ENCODE results near the gene ZIC5. TPM values are rescaled to one million over a fixed set of nuclear protein-coding genes. Genes with fewer than 3 reads are reported as not detected.

ZIC5 gene
- total RNA-seq, 4 donors from 2014 or later: not detected

GRCh38 chr13:99980201-99980823 is 8.7 kb upstream of the ZIC5 start:
- DNase-seq: no peak
- peak overlapping the region; percentile 50 to 72 (median 54) for H3K4me3 ChIP-seq
- H3K27me3 ChIP-seq: peaks cover 56 to 100% (median 78%) of the 10 kb centered on the region in 4 donors
- TF ChIP-seq CTCF (IDR thresholded peaks at IDR 0.05) (no peak), POLR2A (IDR thresholded peaks at IDR 0.05) (no peak)
- no peaks in the 10 kb centered on the region for H3K36me3 ChIP-seq
- H3K27ac ChIP-seq: no peak overlapping the region
- peaks cover 20 to 75% (median 34%) of the 10 kb centered on the region in 3 donors for H3K4me1 ChIP-seq
- 0% methylated on average over 3 of the region's 76 CpGs; no CpG with 5 or more reads in 1 of the 2 donors for WGBS, 2 donors
- intact Hi-C loops (cut with DNase I): no loop called here
- H3K9me3 ChIP-seq: no peaks in the 10 kb centered on the region

DNA sequence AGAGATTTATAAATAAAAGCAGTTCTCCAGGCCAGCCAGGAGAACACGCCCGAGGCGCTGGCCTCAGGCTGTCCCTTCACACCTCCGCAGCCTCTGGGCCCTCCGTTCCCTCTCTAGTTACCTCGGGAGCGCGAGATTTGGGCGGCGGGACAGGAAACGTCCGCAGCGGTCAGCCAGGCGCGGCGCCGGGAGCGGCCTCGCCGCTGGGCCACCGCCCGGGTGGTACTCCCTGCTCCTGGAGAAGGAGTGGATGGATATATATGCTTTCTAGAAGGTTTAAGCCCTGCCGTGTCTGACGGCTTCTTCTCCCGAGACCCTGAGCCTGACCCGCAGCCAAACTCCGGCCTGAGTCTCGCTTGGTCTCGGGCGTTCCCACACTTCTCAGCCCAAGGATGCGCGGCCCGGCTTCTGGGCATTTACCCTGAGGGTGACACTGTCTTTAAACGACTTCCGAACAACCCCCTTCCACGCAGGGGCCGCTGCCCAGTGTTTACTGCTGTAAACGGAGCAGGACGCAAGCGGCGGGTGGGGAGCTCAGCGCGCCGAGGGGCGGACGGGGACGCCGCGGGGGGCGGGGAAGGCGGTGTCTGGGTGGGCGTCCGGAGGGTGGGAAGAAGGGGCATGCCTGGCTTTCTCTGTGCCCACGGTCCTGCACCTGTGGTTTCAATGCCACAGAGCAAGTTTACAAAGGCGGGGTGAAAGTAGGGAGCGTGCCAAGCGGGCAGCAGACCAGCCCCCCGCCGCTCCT is 8.1 kb upstream of the ZIC5 start:
- Histone ChIP-seq H3K4me3 (peak overlapping the region; percentile 50 to 72 (median 54)), H3K27ac (no peak overlapping the region), H3K27me3 (peaks cover 53 to 100% (median 78%) of the 10 kb centered on the region in 4 donors), H3K9me3 (no peaks in the 10 kb centered on the region), H3K4me1 (peaks cover 20 to 68% (median 34%) of the 10 kb centered on the region in 3 donors), H3K36me3 (no peaks in the 10 kb centered on the region)
- no peak for TF ChIP-seq POLR2A (IDR thresholded peaks at IDR 0.05)
- TF ChIP-seq CTCF (IDR thresholded peaks at IDR 0.05): no peak
- intact Hi-C loops (cut with DNase I): no loop called here
- 6 to 10% methylated on average over 4 to 6 of the region's 59 CpGs for WGBS, 2 donors
- no peak for DNase-seq

DNA sequence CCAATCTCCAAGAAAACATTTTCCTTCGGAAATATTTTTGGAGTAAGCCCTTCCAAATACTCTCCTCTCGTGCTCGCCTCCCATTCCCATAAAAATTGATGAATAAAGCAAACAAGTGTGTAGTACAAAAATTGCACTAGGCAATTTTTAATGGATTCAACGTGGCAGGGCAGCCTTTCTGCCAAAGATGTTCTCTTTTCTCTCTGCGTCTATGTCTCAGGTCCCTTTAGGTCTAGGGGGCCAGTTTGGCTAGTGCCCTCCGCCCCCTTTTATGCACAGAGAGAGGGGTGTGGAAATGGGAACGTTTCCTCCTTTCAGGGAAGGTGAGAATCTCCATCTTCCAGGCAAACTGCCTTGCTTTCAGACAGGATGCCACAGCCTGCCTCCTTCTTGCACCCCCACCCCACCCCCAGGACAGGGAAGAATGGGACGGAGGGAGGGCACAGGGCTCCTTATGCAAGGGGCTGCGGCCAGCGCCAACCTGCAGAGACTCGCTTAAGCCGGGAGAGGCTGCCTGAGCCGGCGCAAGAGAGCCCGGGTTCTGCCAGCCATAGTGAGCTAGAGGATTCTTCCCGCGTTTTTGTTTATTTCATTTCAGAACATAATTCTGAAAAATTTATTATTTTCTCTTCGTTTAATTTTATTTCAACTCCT is 7.4 kb upstream of the ZIC5 start:
- intact Hi-C loops (cut with DNase I): no loop called here

DNA sequence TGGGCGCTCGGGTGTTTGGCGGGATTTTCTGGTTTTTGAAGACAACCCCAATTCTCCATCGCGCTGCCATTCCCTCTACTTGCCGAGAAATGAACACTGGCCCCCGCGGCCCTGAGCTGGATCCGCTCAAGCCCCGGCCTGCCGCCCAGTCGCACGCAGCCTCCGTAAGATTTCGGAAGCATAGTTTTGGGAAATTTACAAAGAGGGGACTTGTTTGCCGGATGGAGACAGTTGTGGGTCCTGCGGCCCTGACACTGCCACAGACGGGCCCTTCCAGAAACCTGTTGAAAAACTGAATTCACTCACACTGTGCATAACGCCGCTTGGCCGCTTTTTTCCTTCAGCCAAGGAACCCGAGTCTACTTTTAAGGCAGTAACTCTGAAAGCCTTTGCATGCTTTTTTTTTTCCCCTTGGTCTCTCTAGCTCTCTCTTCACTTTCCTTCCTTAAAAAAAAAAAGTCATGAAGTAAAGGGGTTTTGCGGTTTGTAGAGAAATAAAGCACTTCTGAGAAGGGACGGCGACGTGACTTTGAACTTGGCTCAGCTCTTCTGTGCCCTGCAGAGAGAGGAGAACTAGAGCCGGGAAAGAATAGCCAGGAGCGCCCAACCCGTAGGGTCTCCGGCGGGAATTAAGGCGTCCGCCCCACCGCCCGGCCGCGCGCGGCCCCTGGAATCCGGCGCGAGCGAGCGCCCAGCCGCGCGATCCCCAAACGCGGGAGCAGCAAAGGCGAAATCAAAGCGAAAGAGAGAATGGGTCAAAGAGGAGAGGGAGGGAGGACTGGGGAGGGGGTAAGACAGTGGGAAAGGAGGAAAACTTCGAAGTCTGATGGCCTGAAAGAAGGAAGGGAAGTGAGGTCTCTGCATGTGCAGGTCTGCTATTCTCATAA is 6.6 kb upstream of the ZIC5 start:
- intact Hi-C loops (cut with DNase I): no loop called here
- Histone ChIP-seq H3K27ac (no peak overlapping the region), H3K27me3 (peaks cover 55 to 100% (median 78%) of the 10 kb centered on the region in 4 donors), H3K4me3 (no peak overlapping the region), H3K4me1 (peaks cover 16 to 54% (median 34%) of the 10 kb centered on the region in 3 donors), H3K36me3 (no peaks in the 10 kb centered on the region), H3K9me3 (peaks cover 0 to 9% (median 0%) of the 10 kb centered on the region in 3 donors)
- no peak for DNase-seq
- TF ChIP-seq CTCF (IDR thresholded peaks at IDR 0.05) (no peak), POLR2A (IDR thresholded peaks at IDR 0.05) (no peak)
- WGBS, 2 donors: 28 to 31% methylated on average over 43 to 50 of the region's 52 CpGs

More for the DNA sequence above, 7.4 kb upstream of the ZIC5 start:
- TF ChIP-seq POLR2A (IDR thresholded peaks at IDR 0.05) (no peak), CTCF (IDR thresholded peaks at IDR 0.05) (no peak)
- Histone ChIP-seq H3K36me3 (no peaks in the 10 kb centered on the region), H3K4me1 (peaks cover 20 to 61% (median 34%) of the 10 kb centered on the region in 3 donors), H3K27me3 (peaks cover 53 to 100% (median 78%) of the 10 kb centered on the region in 4 donors), H3K4me3 (peak overlapping the region in 1 of 4 donors; percentile 72), H3K27ac (no peak overlapping the region), H3K9me3 (peaks cover 0 to 7% (median 0%) of the 10 kb centered on the region in 3 donors)
- 3 to 4% methylated on average over 16 to 18 of the region's 18 CpGs for WGBS, 2 donors
- DNase-seq: no peak
